ENCODE measurements around the gene SULT4A1.

GRCh38 chr22:43878079-43878795 is 15.9 kb upstream of the SULT4A1 start:
- TF ChIP-seq POLR2AphosphoS5 (IDR thresholded peaks at IDR 0.05; ENCODE audit: borderline replicate concordance, low read depth, low read length), result no peak
- TF ChIP-seq EZH2 (IDR thresholded peaks at IDR 0.05), result no peak
- no peak for TF ChIP-seq FOXP2 (optimal IDR thresholded peaks at IDR 0.05; ENCODE audit: control extremely low read depth, extremely low read length, insufficient read depth)

All from SK-N-MC (cell line).